ENCODE data around the gene UBE3A.

Gene UBE3A

DNA sequence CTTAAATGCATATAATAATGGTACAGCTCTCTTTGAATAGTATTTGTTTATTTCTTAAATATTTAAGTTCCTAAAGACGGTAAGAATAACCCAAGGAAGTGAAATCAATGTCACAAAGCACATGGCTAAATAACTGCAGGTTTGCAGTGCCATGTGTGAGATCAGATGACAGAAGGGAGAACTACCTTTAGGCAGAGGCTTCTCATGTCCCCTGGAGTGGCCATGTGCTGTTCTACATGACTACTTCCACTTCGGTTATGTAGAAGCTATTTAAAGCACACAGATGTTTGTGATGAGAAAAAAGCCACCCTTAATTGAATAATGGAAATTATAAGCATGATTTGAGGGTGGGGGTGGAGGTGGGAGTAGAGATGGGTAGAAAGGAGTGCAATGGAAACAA, 109.1 kb downstream of the UBE3A start:
- no peak for DNase-seq

DNA sequence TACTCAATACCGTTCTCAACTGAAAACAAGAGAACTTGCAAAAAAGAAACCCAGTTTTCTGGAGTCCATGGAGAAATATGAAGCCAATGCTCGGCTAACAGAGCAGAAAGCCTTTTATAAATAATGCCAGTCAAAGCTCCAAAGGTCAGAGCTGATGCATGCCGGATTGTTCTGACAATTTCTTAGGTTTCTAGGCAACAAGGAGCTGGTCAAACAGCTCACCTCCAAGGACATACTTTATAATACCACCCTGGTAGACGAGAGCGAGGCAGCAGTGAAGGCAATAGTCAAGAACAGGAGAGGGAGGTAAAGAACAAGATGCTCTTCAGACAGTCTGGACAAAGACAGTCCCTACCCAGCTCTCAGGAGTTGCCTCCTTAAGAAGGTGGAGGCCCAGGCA, 111.1 kb downstream of the UBE3A start:
- DNase-seq = no peak

DNA sequence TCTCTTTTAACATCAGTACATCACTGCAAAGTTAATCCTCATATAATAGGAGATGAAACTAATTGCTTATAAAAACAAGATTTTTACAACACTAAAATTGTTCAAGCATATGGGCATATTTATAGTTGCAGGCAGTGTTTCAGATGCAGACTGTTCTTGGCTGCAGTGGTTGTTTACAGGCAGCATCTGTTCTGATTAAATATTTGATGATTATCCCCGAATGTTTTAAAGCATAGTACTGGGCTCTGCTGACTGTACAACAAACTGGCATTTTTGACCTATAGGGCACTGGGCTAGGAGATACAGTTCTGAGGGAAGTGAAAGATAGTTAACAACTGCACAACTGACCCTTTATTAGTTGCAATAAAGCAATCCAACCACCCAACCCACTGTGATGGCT, 113.6 kb downstream of the UBE3A start:
- DNase-seq = no peak

DNA sequence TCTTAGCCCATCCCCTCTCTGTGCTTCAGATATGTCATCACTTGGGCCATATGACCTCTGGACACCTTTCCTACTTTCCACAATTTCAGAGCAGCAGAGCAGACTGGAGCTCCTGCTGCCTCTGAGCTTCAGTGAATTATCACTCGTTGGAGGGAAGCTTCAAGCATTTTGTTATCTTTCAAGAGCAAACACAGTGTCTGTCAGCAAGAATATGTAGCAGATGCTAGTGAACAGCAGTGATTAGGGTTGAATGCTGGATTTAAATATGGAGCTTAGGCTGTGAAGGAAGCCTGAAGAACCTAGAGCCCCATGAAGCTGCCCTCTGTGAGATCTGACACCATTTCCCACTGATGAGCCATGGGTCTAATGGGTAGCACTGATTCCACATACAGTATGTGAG, 115.4 kb downstream of the UBE3A start:
- no peak for DNase-seq

DNA sequence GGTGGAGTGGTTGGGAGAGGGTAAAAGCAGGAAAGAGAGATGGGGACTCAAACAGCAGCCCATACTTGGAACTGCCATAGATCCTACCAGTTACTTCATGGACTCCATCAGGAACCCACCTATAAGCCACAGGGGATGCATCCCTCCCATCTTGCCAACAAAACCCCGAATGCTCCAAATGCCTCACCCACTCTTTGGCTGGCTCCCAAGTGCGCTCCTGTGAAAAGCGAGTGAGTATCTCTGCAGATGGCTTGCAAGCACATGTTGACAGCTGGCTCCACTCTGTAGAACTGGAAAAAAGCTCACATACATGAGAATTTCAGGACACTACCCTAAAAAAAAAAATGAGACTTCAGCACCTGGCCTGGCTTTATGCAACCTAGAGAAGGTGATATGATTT, 151.0 kb downstream of the UBE3A start:
- DNase-seq = no peak

Data from effector CD4-positive, alpha-beta T cell (primary cell).